K562 (cell line): Measurements from ENCODE around the gene SETD4. TPM values are rescaled to one million over a fixed set of nuclear protein-coding genes. Genes with fewer than 3 reads are reported as not detected.
A peak's percentile ranks its signal among the peaks of the same experiment; 100 is the strongest.

Source experiments
- ARID4B ChIP-seq: sonication (generic); formaldehyde crosslinking; IDR thresholded peaks from 2 replicates; pipeline ENCODE4 v1.8.0; 2022; ENCODE audit warnings: mild to moderate bottlenecking, missing genetic modification reagents
- DDX20 ChIP-seq: fragments of 450-650 bp; IDR thresholded peaks from 2 replicates; pipeline ENCODE4 v1.6.1; 2016; ENCODE audit warnings: missing genetic modification characterization, low read depth, mild to moderate bottlenecking, missing compliant biosample characterization, moderate library complexity
- E2F6 ChIP-seq, 2 experiments: IDR thresholded peaks; 2 replicates each; pipeline ENCODE4 v1.6.1; 2011; ENCODE audit warnings: borderline replicate concordance in 1 of 2, control low read depth in 1 of 2, low read depth in 1 of 2, low read length in 1 of 2, mild to moderate bottlenecking in 1 of 2, mixed read lengths in 1 of 2, moderate library complexity in 1 of 2; ENCODE audit not compliant: insufficient read depth in 1 of 2, insufficient read length in 1 of 2, poor library complexity in 1 of 2, severe bottlenecking in 1 of 2; ENCODE audit errors: extremely low read depth in 1 of 2
- HDAC1 ChIP-seq, 2 experiments: fragments of 450-650 bp; IDR thresholded peaks; 2 replicates each; pipeline ENCODE4 v1.6.1; 2016 to 2017; ENCODE audit warnings: inconsistent platforms in 1 of 2, mild to moderate bottlenecking in 1 of 2, moderate library complexity in 1 of 2
- LEF1 ChIP-seq: fragments of 450-650 bp; IDR thresholded peaks from 2 replicates; pipeline ENCODE4 v1.6.1; 2016; ENCODE audit warnings: mild to moderate bottlenecking
- SMAD4 ChIP-seq: fragments of 250-450 bp; sonication (Bioruptor Pico); conservative IDR thresholded peaks from 2 replicates; pipeline ENCODE4 v1.8.0; 2021; ENCODE audit warnings: inconsistent platforms, mild to moderate bottlenecking, moderate library complexity
- ZNF583 ChIP-seq: fragments of 250-450 bp; sonication (Bioruptor Pico); IDR thresholded peaks from 2 replicates; pipeline ENCODE4 v1.4.0; 2020
- polyA plus RNA-seq, 8 experiments: library from polyadenylated mRNA; depleted of rRNA in 4 of 8; stranded (reverse) in 5 of 8; unstranded in 3 of 8; fragments of >200 nt; fragmentation: Nextera tagmentation in 2 of 8; fragmentation: Illumina TruSeq in 1 of 8; extraction: Ambion mirVana in 2 of 8; extraction: Trizol in 1 of 8; gene quantifications; 2 replicates each; pipeline versions ENCODE4 v1.2.1 to v1.2.3, GENCODE V29; 2011 to 2014; ENCODE audit warnings: inconsistent platforms in 1 of 8, missing spikeins in 1 of 8
- total RNA-seq, 7 experiments: library from RNA; depleted of rRNA in 6 of 7; stranded (reverse); fragments of >200 nt in 6 of 7; fragmentation: Illumina TruSeq in 2 of 7; extraction: Trizol in 2 of 7; gene quantifications; 2 replicates each; pipeline versions ENCODE4 v1.2.1 to v1.2.3, GENCODE V29; 2011 to 2021; ENCODE audit warnings: low replicate concordance in 1 of 7
- TF ChIP-seq, protein P1 (sequence below): fragments of 200-800 bp; sonication (Bioruptor generic); IDR thresholded peaks from 2 replicates; pipeline ENCODE4 v1.6.1; 2017; ENCODE audit warnings: missing genetic modification characterization, missing compliant biosample characterization
- TF ChIP-seq, protein P2 (sequence below): conservative IDR thresholded peaks from 2 replicates; pipeline ENCODE4 v1.6.1; 2011; ENCODE audit warnings: low read depth, mild to moderate bottlenecking, low read length; ENCODE audit not compliant: control insufficient read depth
- TF ChIP-seq, protein P3 (sequence below): sonication (generic); formaldehyde crosslinking; IDR thresholded peaks from 2 replicates; pipeline ENCODE4 v1.8.0; 2022; ENCODE audit warnings: missing genetic modification reagents, mild to moderate bottlenecking, borderline replicate concordance

SETD4 gene
- total and polyA plus RNA-seq, 9 of the 15 experiments (the other 6 are each of a cell fraction or from before 2014, with no cell fraction given), result 16.1 to 51.3 (median 25.7) TPM

DNA sequence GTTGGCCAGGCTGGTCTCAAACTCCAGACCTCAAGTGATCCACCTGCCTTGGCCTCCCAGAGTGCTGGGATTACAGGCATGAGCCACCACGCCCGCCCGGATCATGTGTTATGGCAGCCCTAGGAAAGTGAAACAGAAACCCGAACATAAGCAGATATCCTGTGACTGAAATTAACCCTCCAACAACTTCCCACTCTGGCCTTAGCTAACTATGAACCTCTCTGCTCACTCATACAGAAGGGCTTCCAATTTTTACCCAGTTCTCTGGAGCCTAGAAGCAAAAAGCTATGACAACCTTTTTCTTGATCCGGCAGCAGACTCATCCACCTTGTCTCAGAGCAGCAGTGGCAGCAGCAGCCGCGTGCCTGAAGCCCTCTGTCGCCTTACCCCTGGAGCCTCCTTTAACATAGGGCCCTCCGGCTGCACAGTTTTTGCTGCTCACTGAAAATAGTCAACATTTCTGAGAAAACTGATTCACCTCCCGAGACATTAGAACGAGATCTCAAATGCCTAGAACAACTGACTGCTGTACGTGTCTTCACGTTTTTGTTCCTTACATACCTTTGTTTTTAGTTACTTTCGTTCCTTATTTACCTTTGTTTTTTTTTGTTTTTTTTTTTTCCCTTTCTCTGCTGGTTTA lies 18.8 kb upstream of the SETD4 start (continued):
- TF ChIP-seq LEF1, result peak; percentile 23; the same call in 1 of the 2 replicates
- TF ChIP-seq ZNF583 (CRISPR knock-in tag), result peak; percentile 12; the same call in 1 of the 2 replicates
- peak in 1 of 2 experiments; percentile 72 for TF ChIP-seq E2F6 (IDR thresholded peaks at IDR 0.05; ENCODE audit: borderline replicate concordance in 1 of 2, extremely low read depth in 1 of 2, insufficient read depth in 1 of 2, insufficient read length in 1 of 2, low read depth in 1 of 2, low read length in 1 of 2, poor library complexity in 1 of 2, severe bottlenecking in 1 of 2)
- TF ChIP-seq, protein P1, sequence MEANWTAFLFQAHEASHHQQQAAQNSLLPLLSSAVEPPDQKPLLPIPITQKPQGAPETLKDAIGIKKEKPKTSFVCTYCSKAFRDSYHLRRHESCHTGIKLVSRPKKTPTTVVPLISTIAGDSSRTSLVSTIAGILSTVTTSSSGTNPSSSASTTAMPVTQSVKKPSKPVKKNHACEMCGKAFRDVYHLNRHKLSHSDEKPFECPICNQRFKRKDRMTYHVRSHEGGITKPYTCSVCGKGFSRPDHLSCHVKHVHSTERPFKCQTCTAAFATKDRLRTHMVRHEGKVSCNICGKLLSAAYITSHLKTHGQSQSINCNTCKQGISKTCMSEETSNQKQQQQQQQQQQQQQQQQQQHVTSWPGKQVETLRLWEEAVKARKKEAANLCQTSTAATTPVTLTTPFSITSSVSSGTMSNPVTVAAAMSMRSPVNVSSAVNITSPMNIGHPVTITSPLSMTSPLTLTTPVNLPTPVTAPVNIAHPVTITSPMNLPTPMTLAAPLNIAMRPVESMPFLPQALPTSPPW, result 0 out of 2 replicates have a peak, but pooled peaks have one; percentile 23
- peak; percentile 58; the same call in 1 of the 2 replicates for TF ChIP-seq SMAD4 (CRISPR knock-in tag)
- 0 out of 2 replicates have a peak, but pooled peaks have one; percentile 48 for TF ChIP-seq DDX20
- 0 out of 4 replicates have a peak, but pooled peaks of 1 of the 2 experiments have one; percentile 45 for TF ChIP-seq HDAC1 (IDR thresholded peaks at IDR 0.05)
- no peak for TF ChIP-seq ARID4B
- TF ChIP-seq, protein P2, sequence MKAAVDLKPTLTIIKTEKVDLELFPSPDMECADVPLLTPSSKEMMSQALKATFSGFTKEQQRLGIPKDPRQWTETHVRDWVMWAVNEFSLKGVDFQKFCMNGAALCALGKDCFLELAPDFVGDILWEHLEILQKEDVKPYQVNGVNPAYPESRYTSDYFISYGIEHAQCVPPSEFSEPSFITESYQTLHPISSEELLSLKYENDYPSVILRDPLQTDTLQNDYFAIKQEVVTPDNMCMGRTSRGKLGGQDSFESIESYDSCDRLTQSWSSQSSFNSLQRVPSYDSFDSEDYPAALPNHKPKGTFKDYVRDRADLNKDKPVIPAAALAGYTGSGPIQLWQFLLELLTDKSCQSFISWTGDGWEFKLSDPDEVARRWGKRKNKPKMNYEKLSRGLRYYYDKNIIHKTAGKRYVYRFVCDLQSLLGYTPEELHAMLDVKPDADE, result no peak
- TF ChIP-seq, protein P3, sequence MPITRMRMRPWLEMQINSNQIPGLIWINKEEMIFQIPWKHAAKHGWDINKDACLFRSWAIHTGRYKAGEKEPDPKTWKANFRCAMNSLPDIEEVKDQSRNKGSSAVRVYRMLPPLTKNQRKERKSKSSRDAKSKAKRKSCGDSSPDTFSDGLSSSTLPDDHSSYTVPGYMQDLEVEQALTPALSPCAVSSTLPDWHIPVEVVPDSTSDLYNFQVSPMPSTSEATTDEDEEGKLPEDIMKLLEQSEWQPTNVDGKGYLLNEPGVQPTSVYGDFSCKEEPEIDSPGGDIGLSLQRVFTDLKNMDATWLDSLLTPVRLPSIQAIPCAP, result no peak
